Astrocyte (in vitro differentiated cells and primary cell): ENCODE measurements around the gene HCRTR1. TPM values are rescaled to one million over a fixed set of nuclear protein-coding genes. Genes with fewer than 3 reads are reported as not detected.
A peak's percentile ranks its signal among the peaks of the same experiment; 100 is the strongest.

Source experiments
- DNase-seq: peaks from one replicate; pipeline ENCODE4 v3.0.0-alpha.2; 2010; ENCODE audit warnings: low read depth
- FAIRE-seq: peaks from 2 replicates; lab custom pipeline; 2011; peaks lifted over from hg19 to GRCh38; lab: Jason Lieb, UNC
- H2AFZ ChIP-seq: 2 replicates; pipeline ENCODE4 v1.6.0; 2012; ENCODE audit warnings: low read depth, low read length, inconsistent platforms
- H3K27ac ChIP-seq: 2 replicates; pipeline ENCODE4 v1.5.1; 2011; ENCODE audit warnings: low read depth, low read length, inconsistent platforms
- H3K27me3 ChIP-seq: 2 replicates; pipeline ENCODE4 v1.6.0; 2011; ENCODE audit warnings: low read length, inconsistent platforms; ENCODE audit not compliant: insufficient read depth
- H3K36me3 ChIP-seq: 2 replicates; pipeline ENCODE4 v1.5.1; 2011; ENCODE audit warnings: low read length, inconsistent platforms; ENCODE audit not compliant: insufficient read depth
- H3K4me1 ChIP-seq: 2 replicates; pipeline ENCODE4 v1.5.1; 2011; ENCODE audit warnings: low read length, inconsistent platforms; ENCODE audit not compliant: insufficient read depth
- H3K4me2 ChIP-seq: 2 replicates; pipeline ENCODE4 v1.6.0; 2012; ENCODE audit warnings: low read length, inconsistent platforms
- H3K4me3 ChIP-seq: 2 replicates; pipeline ENCODE4 v1.5.1; 2011; ENCODE audit warnings: low read depth, mild to moderate bottlenecking, low read length, inconsistent platforms; ENCODE audit not compliant: insufficient read depth
- H3K79me2 ChIP-seq: 2 replicates; pipeline ENCODE4 v1.6.0; 2012; ENCODE audit warnings: mild to moderate bottlenecking, low read length, inconsistent platforms; ENCODE audit not compliant: insufficient read depth
- H3K9ac ChIP-seq: 2 replicates; pipeline ENCODE4 v1.6.0; 2012; ENCODE audit warnings: mild to moderate bottlenecking, low read length, inconsistent platforms
- H3K9me3 ChIP-seq: 2 replicates; pipeline ENCODE4 v1.5.1; 2012; ENCODE audit warnings: low read depth, mild to moderate bottlenecking, low read length, inconsistent platforms; ENCODE audit not compliant: insufficient read depth
- H4K20me1 ChIP-seq: 2 replicates; pipeline ENCODE4 v1.6.0; 2012; ENCODE audit warnings: low read length, inconsistent platforms; ENCODE audit not compliant: insufficient read depth
- H3K27ac Mint-ChIP-seq: one replicate; pipeline ENCODE4 v1.8.0; 2021; ENCODE audit warnings: mild to moderate bottlenecking, mixed read lengths; ENCODE audit not compliant: unreplicated experiment
- H3K27me3 Mint-ChIP-seq: one replicate; pipeline ENCODE4 v1.8.0; 2021; ENCODE audit warnings: low read depth, mixed read lengths; ENCODE audit not compliant: unreplicated experiment
- H3K36me3 Mint-ChIP-seq: one replicate; pipeline ENCODE4 v1.8.0; 2021; ENCODE audit warnings: low read depth, mixed read lengths; ENCODE audit not compliant: unreplicated experiment
- H3K4me1 Mint-ChIP-seq: one replicate; pipeline ENCODE4 v1.8.0; 2021; ENCODE audit warnings: low read depth, mixed read lengths; ENCODE audit not compliant: unreplicated experiment
- H3K4me3 Mint-ChIP-seq: one replicate; pipeline ENCODE4 v1.8.0; 2021; ENCODE audit warnings: mild to moderate bottlenecking, moderate library complexity, mixed read lengths; ENCODE audit not compliant: unreplicated experiment
- H3K9me3 Mint-ChIP-seq: one replicate; pipeline ENCODE4 v1.8.0; 2021; ENCODE audit warnings: mild to moderate bottlenecking, mixed read lengths; ENCODE audit not compliant: unreplicated experiment
- CTCF ChIP-seq: IDR thresholded peaks from 2 replicates; pipeline ENCODE4 v1.5.1; 2011; ENCODE audit warnings: low read depth, mild to moderate bottlenecking, inconsistent platforms, low read length, moderate library complexity; ENCODE audit not compliant: insufficient read depth
- EZH2 ChIP-seq: IDR thresholded peaks from 2 replicates; pipeline ENCODE4 v1.6.1; 2012; ENCODE audit warnings: mild to moderate bottlenecking, low read length, inconsistent platforms; ENCODE audit not compliant: insufficient read depth
- total RNA-seq: library from RNA; stranded (reverse); gene quantifications from 2 replicates; pipeline ENCODE4 v1.2.1, GENCODE V29; 2021

The HCRTR1 gene
- total RNA-seq, 1 donor from 2014 or later, result not detected

DNA sequence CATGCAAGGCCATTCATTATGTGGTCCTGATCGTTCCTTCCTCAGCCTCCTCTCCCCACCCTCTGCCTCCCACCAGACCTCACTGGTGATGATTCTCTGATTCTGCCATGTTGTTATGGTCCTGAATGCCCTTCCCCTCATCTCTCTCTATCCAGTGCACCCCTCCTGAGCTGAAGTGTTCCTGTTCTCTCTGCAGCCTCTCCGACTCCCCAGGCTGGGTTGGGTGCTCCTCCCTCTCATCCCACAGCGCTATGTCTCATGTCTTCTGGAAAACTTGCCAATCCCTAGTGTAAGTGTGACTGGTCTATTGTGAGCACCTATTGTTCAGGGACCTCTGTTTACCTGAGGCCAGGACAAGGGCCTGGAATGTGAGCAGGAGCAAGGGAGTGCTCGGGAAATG is 38.3 kb downstream of the HCRTR1 start:
- FAIRE-seq (peak; percentile 43), DNase-seq (no peak)
- no peak overlapping the region for H3K27ac ChIP-seq
- H3K4me2 ChIP-seq, result no peak overlapping the region
- H3K4me1 Mint-ChIP-seq, result peaks cover 10% of the 10 kb centered on the region
- no peaks in the 10 kb centered on the region for H4K20me1 ChIP-seq
- peaks cover 27% of the 10 kb centered on the region for H3K36me3 Mint-ChIP-seq
- H3K79me2 ChIP-seq, result no peaks in the 10 kb centered on the region
- no peak overlapping the region for H2AFZ ChIP-seq
- peaks cover 15% of the 10 kb centered on the region for H3K27me3 Mint-ChIP-seq
- H3K27ac Mint-ChIP-seq, result peak overlapping the region; percentile 78
- H3K9ac ChIP-seq, result no peak overlapping the region
- TF ChIP-seq EZH2 (no peak), CTCF (no peak)
- H3K36me3 ChIP-seq, result peaks cover 6% of the 10 kb centered on the region
- H3K27me3 ChIP-seq, result no peaks in the 10 kb centered on the region
- no peak overlapping the region for H3K4me3 Mint-ChIP-seq
- H3K9me3 Mint-ChIP-seq, result peaks cover 2% of the 10 kb centered on the region
- H3K4me1 ChIP-seq, result peaks cover 8% of the 10 kb centered on the region
- no peak overlapping the region for H3K4me3 ChIP-seq
- H3K9me3 ChIP-seq, result no peaks in the 10 kb centered on the region

DNA sequence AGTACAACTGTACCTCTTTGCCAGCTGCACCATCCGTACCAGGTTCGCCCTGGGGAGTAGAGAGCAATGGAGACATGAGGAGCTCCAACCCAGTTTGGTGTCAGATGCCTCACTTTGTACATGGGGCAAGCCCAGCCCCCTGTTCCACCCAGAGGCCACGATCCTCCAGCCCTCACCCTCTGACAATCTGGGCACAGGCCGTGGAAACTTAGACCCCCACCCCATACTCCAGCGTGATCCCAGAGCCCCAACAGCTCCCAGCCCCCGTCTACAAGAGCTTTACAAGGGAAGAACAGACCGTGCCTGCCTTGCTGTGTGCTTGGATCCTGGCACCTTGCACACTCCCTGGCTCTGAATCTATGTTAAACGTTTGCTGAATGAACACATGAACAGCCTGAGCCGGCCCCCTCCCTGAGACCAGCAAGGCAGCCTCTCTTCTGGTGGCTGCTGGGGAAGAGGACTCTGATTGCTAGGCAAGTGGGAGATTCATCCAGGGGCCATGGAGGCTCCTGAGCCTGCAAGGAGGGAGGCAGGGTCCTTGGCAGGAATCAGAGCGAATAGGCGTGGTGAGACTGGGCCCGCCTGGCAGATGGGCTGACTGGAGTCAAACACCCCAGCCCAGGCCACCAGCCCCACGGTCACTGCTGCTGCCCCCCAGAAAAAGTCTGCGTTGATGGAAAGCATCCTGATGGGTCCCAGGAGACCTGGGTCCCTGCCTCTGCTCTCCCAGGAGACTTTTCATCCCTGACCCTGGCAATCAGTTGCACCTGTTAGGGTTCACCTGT is 39.7 kb downstream of the HCRTR1 start:
- H3K4me3 ChIP-seq, result no peak overlapping the region
- H4K20me1 ChIP-seq, result no peaks in the 10 kb centered on the region
- Mint-ChIP-seq H3K4me3 (no peak overlapping the region), H3K27ac (no peak overlapping the region), H3K27me3 (peaks cover 13% of the 10 kb centered on the region), H3K9me3 (peaks cover 2% of the 10 kb centered on the region), H3K4me1 (peaks cover 10% of the 10 kb centered on the region), H3K36me3 (peaks cover 27% of the 10 kb centered on the region)
- H3K79me2 ChIP-seq, result no peaks in the 10 kb centered on the region
- H3K9ac ChIP-seq, result no peak overlapping the region
- TF ChIP-seq CTCF, result no peak
- no peak for TF ChIP-seq EZH2
- H3K27ac ChIP-seq, result no peak overlapping the region
- no peak overlapping the region for H2AFZ ChIP-seq
- peaks cover 6% of the 10 kb centered on the region for H3K36me3 ChIP-seq
- FAIRE-seq (no peak), DNase-seq (no peak)
- H3K9me3 ChIP-seq, result no peaks in the 10 kb centered on the region
- H3K4me2 ChIP-seq, result no peak overlapping the region
- H3K27me3 ChIP-seq, result no peaks in the 10 kb centered on the region
- peaks cover 8% of the 10 kb centered on the region for H3K4me1 ChIP-seq

DNA sequence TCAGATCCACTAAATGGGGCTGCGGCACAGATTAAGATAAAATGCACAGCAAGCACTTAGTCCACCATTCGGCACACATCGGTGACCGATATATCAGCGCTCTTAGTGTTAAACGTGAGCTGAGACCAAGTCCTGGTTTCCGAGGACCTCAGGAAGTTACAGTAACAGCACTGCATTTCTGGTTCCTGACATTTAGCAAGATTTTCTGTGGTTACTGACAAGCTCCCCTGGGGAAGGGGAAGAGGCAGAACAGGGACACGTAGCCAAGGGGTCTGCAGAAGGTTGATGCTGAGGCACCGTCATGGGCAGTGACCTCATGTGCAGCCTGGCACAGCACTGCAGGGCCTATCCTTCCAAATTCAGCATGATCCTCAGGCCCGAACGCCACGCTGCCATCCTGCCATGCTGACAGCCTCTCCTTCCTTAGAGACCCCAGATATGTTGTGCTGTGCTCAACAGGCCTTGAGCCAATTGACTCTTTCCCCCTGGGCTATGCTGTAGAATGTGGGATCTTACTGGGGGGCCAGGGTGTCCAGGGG is 40.6 kb downstream of the HCRTR1 start:
- Mint-ChIP-seq H3K4me1 (peaks cover 10% of the 10 kb centered on the region), H3K36me3 (peaks cover 22% of the 10 kb centered on the region), H3K27ac (no peak overlapping the region), H3K27me3 (peaks cover 13% of the 10 kb centered on the region), H3K9me3 (peaks cover 2% of the 10 kb centered on the region), H3K4me3 (no peak overlapping the region)
- H3K9me3 ChIP-seq, result no peaks in the 10 kb centered on the region
- no peak overlapping the region for H3K9ac ChIP-seq
- no peaks in the 10 kb centered on the region for H3K27me3 ChIP-seq
- no peak overlapping the region for H2AFZ ChIP-seq
- TF ChIP-seq CTCF (no peak), EZH2 (no peak)
- H3K4me2 ChIP-seq, result no peak overlapping the region
- H3K36me3 ChIP-seq, result peaks cover 2% of the 10 kb centered on the region
- H3K79me2 ChIP-seq, result no peaks in the 10 kb centered on the region
- no peak overlapping the region for H3K4me3 ChIP-seq
- FAIRE-seq (no peak), DNase-seq (no peak)
- no peak overlapping the region for H3K27ac ChIP-seq
- H4K20me1 ChIP-seq, result peaks cover 2% of the 10 kb centered on the region
- peaks cover 8% of the 10 kb centered on the region for H3K4me1 ChIP-seq
